ENCODE results near the gene IFI27L2.

GRCh38 chr14:94139006-94139405, 9.6 kb upstream of the IFI27L2 start:
- TF ChIP-seq, protein P1, sequence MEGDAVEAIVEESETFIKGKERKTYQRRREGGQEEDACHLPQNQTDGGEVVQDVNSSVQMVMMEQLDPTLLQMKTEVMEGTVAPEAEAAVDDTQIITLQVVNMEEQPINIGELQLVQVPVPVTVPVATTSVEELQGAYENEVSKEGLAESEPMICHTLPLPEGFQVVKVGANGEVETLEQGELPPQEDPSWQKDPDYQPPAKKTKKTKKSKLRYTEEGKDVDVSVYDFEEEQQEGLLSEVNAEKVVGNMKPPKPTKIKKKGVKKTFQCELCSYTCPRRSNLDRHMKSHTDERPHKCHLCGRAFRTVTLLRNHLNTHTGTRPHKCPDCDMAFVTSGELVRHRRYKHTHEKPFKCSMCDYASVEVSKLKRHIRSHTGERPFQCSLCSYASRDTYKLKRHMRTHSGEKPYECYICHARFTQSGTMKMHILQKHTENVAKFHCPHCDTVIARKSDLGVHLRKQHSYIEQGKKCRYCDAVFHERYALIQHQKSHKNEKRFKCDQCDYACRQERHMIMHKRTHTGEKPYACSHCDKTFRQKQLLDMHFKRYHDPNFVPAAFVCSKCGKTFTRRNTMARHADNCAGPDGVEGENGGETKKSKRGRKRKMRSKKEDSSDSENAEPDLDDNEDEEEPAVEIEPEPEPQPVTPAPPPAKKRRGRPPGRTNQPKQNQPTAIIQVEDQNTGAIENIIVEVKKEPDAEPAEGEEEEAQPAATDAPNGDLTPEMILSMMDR (IDR thresholded peaks at IDR 0.05) = no peak
- no peak for TF ChIP-seq POLR2A (IDR thresholded peaks at IDR 0.05)

Measured in thyroid gland (tissue), 4 donors.